OCI-LY7 (cell line): ENCODE measurements around the gene MACROD2. TPM values are rescaled to one million over a fixed set of nuclear protein-coding genes. Genes with fewer than 3 reads are reported as not detected.

Source experiments
- BruUV-seq: library from RNA; stranded (reverse); fragments of 400-500 nt; replicated peaks from 2 replicates; lab custom pipeline; 2021; lab: Mats Ljungman, UMichigan
- CTCF ChIA-PET: fragments of 300-600 bp; sonication (Branson Sonifier 250); formaldehyde crosslinking; loops from one replicate; lab custom pipeline; 2022; ENCODE audit warnings: antibody characterized with exemption; ENCODE audit not compliant: unreplicated experiment; lab: Charles Lee
- POLR2A ChIA-PET: fragments of 300-600 bp; sonication (Branson Sonifier 250); formaldehyde crosslinking; loops from one replicate; lab custom pipeline; 2022; ENCODE audit warnings: antibody characterized with exemption; lab: Charles Lee
- DNase-seq: peaks from one replicate; pipeline ENCODE4 v3.0.0-alpha.2; 2015; ENCODE audit warnings: low spot score
- H2AFZ ChIP-seq: fragments of 200-600 bp; sonication (generic), shearing (Covaris generic); 2 replicates; pipeline ENCODE4 v1.6.1; 2014; ENCODE audit warnings: mild to moderate bottlenecking, antibody characterized with exemption, low read length, moderate library complexity
- H3K27ac ChIP-seq: fragments of 200-600 bp; sonication (generic); 2 replicates; pipeline ENCODE4 v1.5.1; 2014; ENCODE audit warnings: mixed run types, low read depth, mild to moderate bottlenecking, moderate library complexity, low read length, inconsistent platforms; ENCODE audit not compliant: poor library complexity, severe bottlenecking
- H3K36me3 ChIP-seq: fragments of 200-600 bp; sonication (generic); 2 replicates; pipeline ENCODE4 v1.6.1; 2014; ENCODE audit warnings: mild to moderate bottlenecking, antibody characterized with exemption, low read length, moderate library complexity, mixed read lengths; ENCODE audit not compliant: insufficient read depth
- H3K4me1 ChIP-seq: fragments of 200-600 bp; sonication (generic); 2 replicates; pipeline ENCODE4 v1.5.1; 2014; ENCODE audit warnings: mild to moderate bottlenecking, low read length; ENCODE audit not compliant: insufficient read depth, poor library complexity, severe bottlenecking
- H3K4me2 ChIP-seq: fragments of 200-600 bp; sonication (generic); 2 replicates; pipeline ENCODE4 v1.6.1; 2014; ENCODE audit warnings: mild to moderate bottlenecking, low read length
- H3K4me3 ChIP-seq: fragments of 200-600 bp; sonication (generic); 2 replicates; pipeline ENCODE4 v1.5.1; 2014; ENCODE audit warnings: mild to moderate bottlenecking, low read depth, low read length; ENCODE audit not compliant: poor library complexity, severe bottlenecking
- H3K79me2 ChIP-seq: fragments of 200-600 bp; sonication (generic); 2 replicates; pipeline ENCODE4 v1.6.1; 2016; ENCODE audit warnings: low read depth, mild to moderate bottlenecking, low read length, moderate library complexity, mixed read lengths; ENCODE audit not compliant: insufficient read depth
- H3K9me2 ChIP-seq: fragments of 200-600 bp; sonication (generic); 2 replicates; pipeline ENCODE4 v1.6.1; 2016; ENCODE audit warnings: mild to moderate bottlenecking, low read length, mixed read lengths; ENCODE audit not compliant: insufficient read depth
- H3K9me3 ChIP-seq: fragments of 200-600 bp; sonication (generic); 2 replicates; pipeline ENCODE4 v1.6.1; 2014; ENCODE audit warnings: mild to moderate bottlenecking, mixed run types, low read length, mixed read lengths
- H4K20me1 ChIP-seq: fragments of 200-600 bp; sonication (generic); 2 replicates; pipeline ENCODE4 v1.6.1; 2014; ENCODE audit warnings: mild to moderate bottlenecking, antibody characterized with exemption, low read length, moderate library complexity, mixed read lengths; ENCODE audit not compliant: insufficient read depth
- CTCF ChIP-seq: fragments of 200-600 bp; sonication (generic); conservative IDR thresholded peaks from 2 replicates; pipeline ENCODE4 v1.5.1; 2014; ENCODE audit warnings: mild to moderate bottlenecking, antibody characterized with exemption, low read length, moderate library complexity, mixed read lengths
- EZH2phosphoT487 ChIP-seq: fragments of 200-600 bp; sonication (generic); IDR thresholded peaks from 2 replicates; pipeline ENCODE4 v1.6.1; 2018; ENCODE audit warnings: low read depth, borderline replicate concordance, mild to moderate bottlenecking, mixed run types, antibody characterized with exemption, low read length, moderate library complexity, mixed read lengths
- intact Hi-C: fragments of 100-400 bp; cut with micrococcal nuclease; formaldehyde crosslinking; loops from one replicate; pipeline ENCODE4 v1.10.0; 2022; ENCODE audit not compliant: unreplicated experiment
- total RNA-seq, 2 experiments: library from RNA; depleted of rRNA in 1 of 2; stranded (reverse); fragments of >200 nt in 1 of 2; shearing (Covaris generic) in 1 of 2; gene quantifications; 2 replicates each; pipeline ENCODE4 v1.2.3, GENCODE V29; 2014 to 2022

The MACROD2 gene
- total RNA-seq, 2 experiments from 2014 or later = 0.09 to 4.5 TPM

GRCh38 chr20:15336536-15336935, 1341.2 kb downstream of the MACROD2 start:
- ChIA-PET CTCF (no interaction called here), POLR2A (no interaction called here)
- TF ChIP-seq EZH2phosphoT487 (no peak), CTCF (no peak)
- H3K27ac ChIP-seq = no peak overlapping the region
- H3K36me3 ChIP-seq = no peaks in the 10 kb centered on the region
- no peak overlapping the region for H3K4me2 ChIP-seq
- no TSS peak for BruUV-seq
- H2AFZ ChIP-seq = no peak overlapping the region
- no peak for DNase-seq
- H3K79me2 ChIP-seq = no peaks in the 10 kb centered on the region
- no peaks in the 10 kb centered on the region for H3K9me3 ChIP-seq
- H3K4me1 ChIP-seq = no peaks in the 10 kb centered on the region
- no peak overlapping the region for H3K4me3 ChIP-seq
- intact Hi-C loops = no loop called here
- no peaks in the 10 kb centered on the region for H4K20me1 ChIP-seq
- H3K9me2 ChIP-seq = no peaks in the 10 kb centered on the region

GRCh38 chr20:15339264-15339663, 1343.9 kb downstream of the MACROD2 start:
- Histone ChIP-seq H3K4me3 (no peak overlapping the region), H3K27ac (no peak overlapping the region), H2AFZ (no peak overlapping the region), H3K79me2 (no peaks in the 10 kb centered on the region), H3K4me1 (no peaks in the 10 kb centered on the region), H3K9me2 (no peaks in the 10 kb centered on the region), H3K9me3 (no peaks in the 10 kb centered on the region), H4K20me1 (no peaks in the 10 kb centered on the region), H3K36me3 (no peaks in the 10 kb centered on the region), H3K4me2 (no peak overlapping the region)
- no TSS peak for BruUV-seq
- TF ChIP-seq EZH2phosphoT487 = no peak
- TF ChIP-seq CTCF = no peak
- ChIA-PET POLR2A (no interaction called here), CTCF (no interaction called here)
- intact Hi-C loops = no loop called here
- no peak for DNase-seq

GRCh38 chr20:15342991-15343523, 1347.7 kb downstream of the MACROD2 start:
- POLR2A ChIA-PET = no interaction called here
- Histone ChIP-seq H3K27ac (no peak overlapping the region), H3K9me3 (no peaks in the 10 kb centered on the region), H3K79me2 (no peaks in the 10 kb centered on the region), H3K4me3 (no peak overlapping the region), H3K36me3 (no peaks in the 10 kb centered on the region), H3K9me2 (no peaks in the 10 kb centered on the region), H2AFZ (no peak overlapping the region), H4K20me1 (no peaks in the 10 kb centered on the region), H3K4me1 (no peaks in the 10 kb centered on the region), H3K4me2 (no peak overlapping the region)
- intact Hi-C loops = no loop called here
- TF ChIP-seq EZH2phosphoT487 = no peak
- no peak for TF ChIP-seq CTCF
- BruUV-seq = no TSS peak
- CTCF ChIA-PET = no interaction called here
- DNase-seq = no peak
